Panc1 (cell line): ENCODE measurements around the gene CIB1. TPM values are rescaled to one million over a fixed set of nuclear protein-coding genes. Genes with fewer than 3 reads are reported as not detected.

Experiments
- ATAC-seq: fragments of 200-7000 bp; cut with Tn5 transposase; 2 replicates; pipeline ENCODE4 v1.9.1; 2020; ENCODE audit warnings: mild to moderate bottlenecking, moderate library complexity
- BruUV-seq: library from RNA; stranded (reverse); fragments of 400-500 nt; replicated peaks from 2 replicates; lab custom pipeline; 2021; lab: Mats Ljungman, UMichigan
- CTCF ChIA-PET: fragments of 300-600 bp; sonication (Branson Sonifier 250); formaldehyde crosslinking; loops from one replicate; lab custom pipeline; 2022; ENCODE audit warnings: antibody characterized with exemption; lab: Charles Lee
- POLR2A ChIA-PET: fragments of 300-600 bp; sonication (Branson Sonifier 250); formaldehyde crosslinking; loops from one replicate; lab custom pipeline; 2022; ENCODE audit warnings: antibody characterized with exemption; lab: Charles Lee
- DNase-seq: peaks from one replicate; pipeline ENCODE4 v3.0.0-alpha.2; 2010; ENCODE audit warnings: low read depth, low spot score
- H3K27ac ChIP-seq: 2 replicates; pipeline ENCODE4 v1.5.1; 2011; ENCODE audit warnings: mild to moderate bottlenecking, low read length, inconsistent platforms
- H3K27me3 ChIP-seq: fragments of 200-500 bp; sonication (Bioruptor generic); 2 replicates; pipeline ENCODE4 v1.6.0; 2014; ENCODE audit warnings: low read length, inconsistent platforms; ENCODE audit not compliant: control insufficient read depth, insufficient read depth
- H3K36me3 ChIP-seq: fragments of 200-500 bp; sonication (Bioruptor generic); 2 replicates; pipeline ENCODE4 v1.5.1; 2014; ENCODE audit warnings: inconsistent platforms, mild to moderate bottlenecking, low read length, moderate library complexity; ENCODE audit not compliant: control insufficient read depth, insufficient read depth
- H3K4me1 ChIP-seq: 2 replicates; pipeline ENCODE4 v1.5.1; 2011; ENCODE audit warnings: inconsistent platforms, mild to moderate bottlenecking, low read length, moderate library complexity; ENCODE audit not compliant: control insufficient read depth, insufficient read depth
- H3K4me3 ChIP-seq, 2 experiments: 2 replicates each; pipeline ENCODE4 v1.5.1; 2011 to 2012; ENCODE audit warnings: low read depth in 2 of 2, low read length in 2 of 2, mild to moderate bottlenecking in 2 of 2, inconsistent platforms in 1 of 2, moderate library complexity in 1 of 2
- H3K9me3 ChIP-seq: fragments of 200-500 bp; sonication (Bioruptor generic); 2 replicates; pipeline ENCODE4 v1.5.1; 2014; ENCODE audit warnings: low read depth, mild to moderate bottlenecking, inconsistent platforms, low read length, moderate library complexity; ENCODE audit not compliant: control insufficient read depth, insufficient read depth
- CTCF ChIP-seq: fragments of 450-650 bp; IDR thresholded peaks from 2 replicates; pipeline ENCODE4 v1.5.1; 2017; ENCODE audit warnings: mild to moderate bottlenecking
- POLR2AphosphoS5 ChIP-seq: IDR thresholded peaks from 2 replicates; pipeline ENCODE4 v1.6.1; 2012; ENCODE audit warnings: mild to moderate bottlenecking, low read depth, low read length, moderate library complexity
- SIN3A ChIP-seq: IDR thresholded peaks from 2 replicates; pipeline ENCODE4 v1.6.1; 2012; ENCODE audit warnings: low read depth, mild to moderate bottlenecking, low read length, moderate library complexity, borderline replicate concordance; ENCODE audit not compliant: insufficient read depth
- TCF7L2 ChIP-seq: IDR thresholded peaks from 2 replicates; pipeline ENCODE4 v1.6.1; 2011; ENCODE audit warnings: mild to moderate bottlenecking, low read depth, low read length, inconsistent platforms
- in situ Hi-C: cut with HindIII; loops from 2 replicates; pipeline ENCODE4 v1.10.0; 2016; ENCODE audit warnings: low sequenced_read_pairs, low pct_unique_long_range_greater_than_20kb
- intact Hi-C: fragments of 100-400 bp; cut with micrococcal nuclease; formaldehyde crosslinking; loops from one replicate; pipeline ENCODE4 v1.10.0; 2022; ENCODE audit not compliant: unreplicated experiment
- total RNA-seq: library from RNA; stranded (reverse); gene quantifications from one replicate; pipeline ENCODE4 v1.2.1, GENCODE V29; 2021; ENCODE audit not compliant: unreplicated experiment
- TF ChIP-seq, protein P1 (sequence below), 2 experiments: IDR thresholded peaks; 2 replicates each; pipeline ENCODE4 v1.6.1; 2011 to 2012; ENCODE audit warnings: low read depth in 2 of 2, control low read depth in 1 of 2, low read length in 1 of 2, mild to moderate bottlenecking in 1 of 2, moderate library complexity in 1 of 2; ENCODE audit not compliant: insufficient read depth in 1 of 2

CIB1 gene
- total RNA-seq, 1 experiment from 2014 or later: 193 TPM

- Histone ChIP-seq H3K9me3 (no peaks in the 10 kb centered on the region), H3K4me1 (peaks cover 70% of the 10 kb centered on the region), H3K36me3 (no peaks in the 10 kb centered on the region), H3K4me3 (peak overlapping the region; percentile 49 to 82), H3K27ac (peak overlapping the region; percentile 99), H3K27me3 (no peaks in the 10 kb centered on the region)
- ChIA-PET CTCF (interaction anchor here (0.6 kb wide), 1 partner anchor 30 kb away, joined by 7 read pairs; no protein-coding TSS in a partner anchor), POLR2A (interaction anchor here (0.6 to 1.7 kb wide), 5 partner anchors 11 to 1386 kb away, joined by 3 to 8 read pairs (median 5); partner anchors contain the start of gene SEMA4B)
- intact Hi-C loops (no loop called here), in situ Hi-C loops (no loop called here)
- no TSS peak for BruUV-seq
- no peak for DNase-seq
- peak; percentile 81 for ATAC-seq
- TF ChIP-seq TCF7L2 (no peak; the same call in 1 of the 2 replicates), SIN3A (no peak), CTCF (no peak), POLR2AphosphoS5 (peak; percentile 46)
- TF ChIP-seq, protein P1, sequence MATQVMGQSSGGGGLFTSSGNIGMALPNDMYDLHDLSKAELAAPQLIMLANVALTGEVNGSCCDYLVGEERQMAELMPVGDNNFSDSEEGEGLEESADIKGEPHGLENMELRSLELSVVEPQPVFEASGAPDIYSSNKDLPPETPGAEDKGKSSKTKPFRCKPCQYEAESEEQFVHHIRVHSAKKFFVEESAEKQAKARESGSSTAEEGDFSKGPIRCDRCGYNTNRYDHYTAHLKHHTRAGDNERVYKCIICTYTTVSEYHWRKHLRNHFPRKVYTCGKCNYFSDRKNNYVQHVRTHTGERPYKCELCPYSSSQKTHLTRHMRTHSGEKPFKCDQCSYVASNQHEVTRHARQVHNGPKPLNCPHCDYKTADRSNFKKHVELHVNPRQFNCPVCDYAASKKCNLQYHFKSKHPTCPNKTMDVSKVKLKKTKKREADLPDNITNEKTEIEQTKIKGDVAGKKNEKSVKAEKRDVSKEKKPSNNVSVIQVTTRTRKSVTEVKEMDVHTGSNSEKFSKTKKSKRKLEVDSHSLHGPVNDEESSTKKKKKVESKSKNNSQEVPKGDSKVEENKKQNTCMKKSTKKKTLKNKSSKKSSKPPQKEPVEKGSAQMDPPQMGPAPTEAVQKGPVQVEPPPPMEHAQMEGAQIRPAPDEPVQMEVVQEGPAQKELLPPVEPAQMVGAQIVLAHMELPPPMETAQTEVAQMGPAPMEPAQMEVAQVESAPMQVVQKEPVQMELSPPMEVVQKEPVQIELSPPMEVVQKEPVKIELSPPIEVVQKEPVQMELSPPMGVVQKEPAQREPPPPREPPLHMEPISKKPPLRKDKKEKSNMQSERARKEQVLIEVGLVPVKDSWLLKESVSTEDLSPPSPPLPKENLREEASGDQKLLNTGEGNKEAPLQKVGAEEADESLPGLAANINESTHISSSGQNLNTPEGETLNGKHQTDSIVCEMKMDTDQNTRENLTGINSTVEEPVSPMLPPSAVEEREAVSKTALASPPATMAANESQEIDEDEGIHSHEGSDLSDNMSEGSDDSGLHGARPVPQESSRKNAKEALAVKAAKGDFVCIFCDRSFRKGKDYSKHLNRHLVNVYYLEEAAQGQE (IDR thresholded peaks at IDR 0.05; ENCODE audit: insufficient read depth in 1 of 2, low read depth in 2 of 2, low read length in 1 of 2): no peak
Observed at GRCh38 chr15:90184119-90184785, 49.5 kb downstream of the CIB1 start.

- Histone ChIP-seq H3K4me1 (peaks cover 60% of the 10 kb centered on the region), H3K27me3 (no peaks in the 10 kb centered on the region), H3K9me3 (no peaks in the 10 kb centered on the region), H3K36me3 (no peaks in the 10 kb centered on the region), H3K4me3 (peak overlapping the region in 1 of 2 experiments; percentile 20; a peak in 2 of 4 replicates), H3K27ac (peak overlapping the region; percentile 99)
- in situ Hi-C loops (no loop called here), intact Hi-C loops (no loop called here)
- ATAC-seq (no peak), DNase-seq (no peak)
- no TSS peak for BruUV-seq
- ChIA-PET POLR2A (interaction anchor here (0.7 to 1.1 kb wide), 2 partner anchors 16 to 19 kb away, joined by 7 to 10 read pairs; partner anchors contain the start of gene SEMA4B), CTCF (interaction anchor here (0.5 kb wide), 1 partner anchor 30 kb away, joined by 3 read pairs; no protein-coding TSS in a partner anchor)
- no peak for TF ChIP-seq SIN3A
Observed at GRCh38 chr15:90181776-90182175, 52.0 kb downstream of the CIB1 start.

Other genes starting within 250 kb of the CIB1 start
- gene ZNF710, start 232.6 kb downstream of the CIB1 start, total RNA-seq: 15.8 TPM
- 197 TPM for gene IDH2, start 131.5 kb downstream of the CIB1 start, total RNA-seq
- gene SEMA4B, start 32.6 kb downstream of the CIB1 start, total RNA-seq: 600 TPM
- gene GDPGP1, start 268 bp upstream of the CIB1 start, total RNA-seq: 22.8 TPM
- 0.39 TPM for gene TTLL13, start 15.6 kb upstream of the CIB1 start, total RNA-seq
- gene NGRN, start 31.7 kb upstream of the CIB1 start, total RNA-seq: 137 TPM
- gene ZNF774, start 118.3 kb upstream of the CIB1 start, total RNA-seq: 5.2 TPM
- gene IQGAP1, start 154.3 kb upstream of the CIB1 start, total RNA-seq: 228 TPM